ENCODE results near the gene GHRL. TPM values are rescaled to one million over a fixed set of nuclear protein-coding genes. Genes with fewer than 3 reads are reported as not detected.

Gene GHRL
- total and polyA plus RNA-seq, 7 donors, result 0.16 to 0.88 (median 0.18) TPM; not detected in 4

- Histone ChIP-seq H3K9me3 (no peaks in the 10 kb centered on the region), H3K36me3 (ENCODE audit: insufficient read depth in 1 of 2, low read depth in 1 of 2) (peaks cover 0 to 52% of the 10 kb centered on the region in 2 donors), H3K27me3 (ENCODE audit: insufficient read depth in 3 of 3, low read length in 2 of 3) (no peaks in the 10 kb centered on the region), H3K27ac (peak overlapping the region; percentile 96), H3K4me3 (peak overlapping the region; percentile 78), H3K4me1 (peaks cover 13% of the 10 kb centered on the region)
- WGBS, 3 donors, result 3 to 8% (median 4%) methylated on average over 30 to 32 of the region's 32 CpGs
- ATAC-seq (peak in 2 of 4 donors; percentile 18 to 29), DNase-seq (peak; percentile 29 to 64)
- no peak for TF ChIP-seq CTCF (IDR thresholded peaks at IDR 0.05)
- intact Hi-C loops (cut with DNase I), result no loop called here
These were observed 43.6 kb downstream of the GHRL start for GRCh38 chr3:10248984-10249748.

GRCh38 chr3:10248184-10248983 is 44.4 kb downstream of the GHRL start, which contains the start of gene TATDN2:
Gene TATDN2 (plus strand): TSS chr3:10248459. CDS start chr3:10249201, 742 bp downstream.
- Histone ChIP-seq H3K36me3 (ENCODE audit: insufficient read depth in 1 of 2, low read depth in 1 of 2) (peaks cover 0 to 48% of the 10 kb centered on the region in 2 donors), H3K4me1 (peaks cover 13% of the 10 kb centered on the region), H3K27ac (peak within 1 kb of the TSS; percentile 96), H3K27me3 (ENCODE audit: insufficient read depth in 3 of 3, low read length in 2 of 3) (no peaks in the 10 kb centered on the region), H3K4me3 (peak within 1 kb of the TSS; percentile 78), H3K9me3 (no peaks in the 10 kb centered on the region)
- TF ChIP-seq CTCF (IDR thresholded peaks at IDR 0.05), result no peak
- WGBS, 3 donors, result 0% methylated on average over 51 to 80 of the region's 80 CpGs
- ATAC-seq, result peak; percentile 97 to 99 (median 98)
- intact Hi-C loops (cut with DNase I), result no loop called here
- DNase-seq, result peak; percentile 98

GRCh38 chr3:10247679-10248183 is 45.0 kb downstream of the GHRL start:
- 15 to 21% (median 19%) methylated on average over 14 of the region's 14 CpGs for WGBS, 3 donors
- no peak for TF ChIP-seq CTCF (IDR thresholded peaks at IDR 0.05)
- intact Hi-C loops (cut with DNase I), result no loop called here
- DNase-seq (no peak), ATAC-seq (peak in 2 of 4 donors; percentile 4 to 13)
- Histone ChIP-seq H3K36me3 (ENCODE audit: insufficient read depth in 1 of 2, low read depth in 1 of 2) (peaks cover 0 to 47% of the 10 kb centered on the region in 2 donors), H3K4me1 (peaks cover 13% of the 10 kb centered on the region), H3K4me3 (peak overlapping the region; percentile 78), H3K27ac (peak overlapping the region; percentile 96), H3K9me3 (no peaks in the 10 kb centered on the region), H3K27me3 (ENCODE audit: insufficient read depth in 3 of 3, low read length in 2 of 3) (no peaks in the 10 kb centered on the region)

GRCh38 chr3:10245081-10245712 is 47.5 kb downstream of the GHRL start:
- WGBS, 3 donors, result 87 to 90% (median 88%) methylated on average over 6 of the region's 6 CpGs
- Histone ChIP-seq H3K4me3 (no peak overlapping the region), H3K27me3 (ENCODE audit: insufficient read depth in 3 of 3, low read length in 2 of 3) (no peaks in the 10 kb centered on the region), H3K4me1 (peaks cover 9% of the 10 kb centered on the region), H3K9me3 (no peaks in the 10 kb centered on the region), H3K27ac (no peak overlapping the region), H3K36me3 (ENCODE audit: insufficient read depth in 1 of 2, low read depth in 1 of 2) (peaks cover 0 to 44% of the 10 kb centered on the region in 2 donors)
- intact Hi-C loops (cut with DNase I), result no loop called here
- DNase-seq (no peak), ATAC-seq (no peak)
- no peak for TF ChIP-seq CTCF (IDR thresholded peaks at IDR 0.05)
